ENCODE data around the gene TMUB1.

GRCh38 chr7:151056666-151057505 is 26.4 kb downstream of the TMUB1 start:
- TF ChIP-seq CTCF (IDR thresholded peaks at IDR 0.05) (no peak), POLR2A (IDR thresholded peaks at IDR 0.05) (peak in 1 of 2 donors; percentile 13)

Data from heart left ventricle (tissue), 13 donors.